Embryonic facial prominence (tissue), 1 donor: ENCODE data around the gene ANKS4B.
A peak's percentile ranks its signal among the peaks of the same experiment; 100 is the strongest.

Experiments used
- DNase-seq: peaks from one replicate; pipeline ENCODE4 v3.0.0-alpha.2; 2016; ENCODE audit errors: extremely low spot score

Gene ANKS4B

GRCh38 chr16:21300309-21301167 lies 67.0 kb downstream of the ANKS4B start:
- DNase-seq = peak; percentile 89

- no peak for DNase-seq
These were observed 67.8 kb downstream of the ANKS4B start for GRCh38 chr16:21301168-21301894.

GRCh38 chr16:21301895-21302291 lies 68.4 kb downstream of the ANKS4B start:
- no peak for DNase-seq

GRCh38 chr16:21302454-21302853 lies 69.0 kb downstream of the ANKS4B start:
- DNase-seq = no peak

GRCh38 chr16:21302898-21303528 lies 69.5 kb downstream of the ANKS4B start:
- no peak for DNase-seq
